PC-3 (cell line): ENCODE measurements around the gene MYLK4.

Source experiments
- CTCF ChIP-seq: fragments of 300-600 bp; sonication (generic); conservative IDR thresholded peaks from 2 replicates; pipeline ENCODE4 v1.5.1; 2017; ENCODE audit warnings: antibody characterized with exemption, low read depth, mild to moderate bottlenecking, low read length
- EZH2phosphoT487 ChIP-seq: fragments of 300-600 bp; sonication (generic); IDR thresholded peaks from 2 replicates; pipeline ENCODE4 v1.6.1; 2018; ENCODE audit warnings: mild to moderate bottlenecking, antibody characterized with exemption, low read length, borderline replicate concordance

- TF ChIP-seq CTCF (no peak), EZH2phosphoT487 (no peak)
Measured at GRCh38 chr6:2635911-2636310, 114.8 kb downstream of the MYLK4 start.
